Large intestine (tissue), 3 donors: Measurements from ENCODE around the gene GRIN3A. TPM values are rescaled to one million over a fixed set of nuclear protein-coding genes. Genes with fewer than 3 reads are reported as not detected.

ENCODE experiments used
- DNase-seq, 2 donors: peaks; one replicate each; pipeline versions ENCODE4 v3.0.0 to v3.0.0-alpha.2; 2013
- H3K27ac ChIP-seq: one replicate; pipeline ENCODE4 v1.5.1; 2013; ENCODE audit warnings: low read length
- H3K27me3 ChIP-seq: 2 replicates; pipeline ENCODE4 v1.6.1; 2013; ENCODE audit warnings: low read length; ENCODE audit not compliant: control insufficient read depth, insufficient read depth
- H3K36me3 ChIP-seq: 2 replicates; pipeline ENCODE4 v1.6.1; 2013; ENCODE audit warnings: low read length; ENCODE audit not compliant: control insufficient read depth, insufficient read depth
- H3K4me1 ChIP-seq: one replicate; pipeline ENCODE4 v1.6.1; 2013; ENCODE audit warnings: low read length; ENCODE audit not compliant: control insufficient read depth, insufficient read depth
- H3K4me3 ChIP-seq: one replicate; pipeline ENCODE4 v1.5.1; 2013; ENCODE audit warnings: low read length
- H3K9me3 ChIP-seq: one replicate; pipeline ENCODE4 v1.6.1; 2013; ENCODE audit warnings: mild to moderate bottlenecking, low read depth, low read length, moderate library complexity; ENCODE audit not compliant: control insufficient read depth
- WGBS: methylation state at CpG from one replicate; pipeline ENCODE4 v1.1.5; 2013; ENCODE audit warnings: low lambda C conversion rate; ENCODE audit not compliant: insufficient coverage; 5-methylcytosine and 5-hydroxymethylcytosine counted together
- polyA plus RNA-seq: library from polyadenylated mRNA; unstranded; fragments of 120-200 nt; gene quantifications from one replicate; pipeline ENCODE4 v1.2.1, GENCODE V29; 2013

The GRIN3A gene
- polyA plus RNA-seq, 1 donor = 0.30 TPM

DNA sequence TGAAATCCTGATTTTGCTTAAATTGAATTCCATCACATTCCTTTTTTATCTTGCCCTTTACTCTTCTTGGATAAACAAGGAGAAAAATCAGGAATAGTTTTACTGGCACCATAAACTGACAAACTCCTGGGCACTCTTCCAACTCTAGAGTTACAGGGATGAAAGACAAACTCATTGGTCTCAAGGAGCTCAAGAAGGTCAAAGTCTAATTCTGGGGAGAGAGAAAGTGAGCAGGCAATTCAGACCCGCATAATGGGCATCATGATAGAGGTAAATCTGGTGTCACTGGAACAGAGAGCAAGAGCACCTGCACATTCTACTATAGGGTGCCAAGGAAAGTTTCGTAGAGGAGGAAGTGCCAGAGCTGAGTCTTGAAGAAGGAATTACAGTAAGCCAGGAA lies 64.8 kb downstream of the GRIN3A start:
- Histone ChIP-seq H3K9me3 (no peaks in the 10 kb centered on the region), H3K36me3 (no peaks in the 10 kb centered on the region), H3K27ac (no peak overlapping the region), H3K4me1 (peaks cover 10% of the 10 kb centered on the region), H3K4me3 (no peak overlapping the region), H3K27me3 (no peaks in the 10 kb centered on the region)
- 10% methylated on average over 2 of the region's 2 CpGs for WGBS
- DNase-seq = peak; percentile 80 to 93

DNA sequence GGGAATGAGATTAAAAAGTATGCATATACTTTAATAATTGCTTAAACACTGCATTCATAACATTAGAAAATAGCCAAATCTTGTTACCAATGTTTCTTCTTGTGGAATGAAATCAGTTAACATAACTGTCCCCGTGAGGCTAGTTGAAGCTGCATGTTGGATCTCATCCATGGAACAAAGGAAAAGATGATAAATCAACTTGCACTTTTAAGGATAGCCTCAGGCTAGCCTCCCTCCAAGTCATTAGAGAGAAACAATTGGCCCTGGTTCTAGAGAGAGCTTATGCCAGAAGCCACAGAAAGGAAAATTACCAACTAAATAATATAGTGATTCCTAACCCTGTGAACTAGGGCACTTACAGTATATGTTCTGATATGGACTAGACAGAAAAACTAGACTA lies 66.9 kb downstream of the GRIN3A start:
- no peaks in the 10 kb centered on the region for H3K27me3 ChIP-seq
- H3K4me1 ChIP-seq = peaks cover 10% of the 10 kb centered on the region
- no peak for DNase-seq
- H3K27ac ChIP-seq = no peak overlapping the region
- no peaks in the 10 kb centered on the region for H3K9me3 ChIP-seq
- no CpG with 5 or more reads among the region's 1 CpG for WGBS
- no peak overlapping the region for H3K4me3 ChIP-seq
- no peaks in the 10 kb centered on the region for H3K36me3 ChIP-seq

DNA sequence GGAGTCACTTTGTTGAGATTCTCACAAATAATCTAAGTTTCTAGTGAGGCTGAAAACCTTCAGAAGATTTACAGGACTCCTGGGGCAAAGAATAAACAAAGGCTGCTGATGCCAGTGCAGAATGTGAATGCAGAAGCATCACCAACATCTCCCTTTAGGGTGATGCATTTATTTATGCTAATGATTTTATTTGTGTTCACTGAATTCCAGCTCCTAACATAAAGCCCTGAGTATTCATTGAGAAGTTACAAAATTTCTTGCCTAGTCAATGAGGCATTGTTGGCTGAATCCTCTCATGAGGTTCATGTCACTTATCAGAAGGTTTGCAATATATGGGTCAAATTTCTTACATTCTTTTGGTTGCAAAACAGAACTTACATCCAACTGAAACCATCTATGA lies 70.0 kb downstream of the GRIN3A start:
- Histone ChIP-seq H3K27ac (no peak overlapping the region), H3K27me3 (no peaks in the 10 kb centered on the region), H3K9me3 (no peaks in the 10 kb centered on the region), H3K4me3 (no peak overlapping the region), H3K36me3 (no peaks in the 10 kb centered on the region), H3K4me1 (no peaks in the 10 kb centered on the region)
- no peak for DNase-seq

GRCh38 chr9:101664453-101664852 lies 74.0 kb downstream of the GRIN3A start:
- no peaks in the 10 kb centered on the region for H3K4me1 ChIP-seq
- H3K36me3 ChIP-seq = no peaks in the 10 kb centered on the region
- no peaks in the 10 kb centered on the region for H3K27me3 ChIP-seq
- 89% methylated on average over 2 of the region's 2 CpGs for WGBS
- H3K9me3 ChIP-seq = no peaks in the 10 kb centered on the region
- H3K27ac ChIP-seq = no peak overlapping the region
- DNase-seq = no peak
- H3K4me3 ChIP-seq = no peak overlapping the region

GRCh38 chr9:101652601-101653175 lies 85.8 kb downstream of the GRIN3A start:
- WGBS = no CpG with 5 or more reads among the region's 2 CpGs
- H3K27me3 ChIP-seq = peaks cover 10% of the 10 kb centered on the region
- no peaks in the 10 kb centered on the region for H3K4me1 ChIP-seq
- DNase-seq = no peak
- no peak overlapping the region for H3K27ac ChIP-seq
- H3K4me3 ChIP-seq = no peak overlapping the region
- H3K9me3 ChIP-seq = no peaks in the 10 kb centered on the region
- no peaks in the 10 kb centered on the region for H3K36me3 ChIP-seq

- WGBS = no CpG with 5 or more reads among the region's 1 CpG
- Histone ChIP-seq H3K4me1 (no peaks in the 10 kb centered on the region), H3K36me3 (no peaks in the 10 kb centered on the region), H3K27me3 (peaks cover 4% of the 10 kb centered on the region), H3K4me3 (no peak overlapping the region), H3K27ac (no peak overlapping the region), H3K9me3 (no peaks in the 10 kb centered on the region)
- DNase-seq = no peak
These were observed 88.3 kb downstream of the GRIN3A start for GRCh38 chr9:101650142-101650541.

DNA sequence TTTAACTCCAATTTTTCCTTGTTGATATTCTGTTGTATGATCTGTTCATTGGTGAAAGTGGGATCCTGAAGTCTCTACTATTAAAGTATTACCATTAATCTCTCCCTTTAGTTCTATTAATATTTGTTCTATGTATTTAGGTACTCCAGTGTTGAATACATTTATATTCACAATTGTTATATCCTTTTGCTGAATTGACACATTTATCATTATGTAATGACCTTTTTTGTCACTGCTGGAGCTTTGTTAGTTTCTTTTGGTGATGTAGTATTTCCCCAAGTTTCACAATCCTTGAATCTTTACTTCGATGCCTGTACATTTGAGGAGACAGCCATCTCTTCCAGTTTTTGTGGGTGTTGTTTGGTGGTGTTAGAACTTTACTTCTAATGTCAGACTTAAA lies 90.0 kb downstream of the GRIN3A start:
- WGBS = no CpG with 5 or more reads among the region's 1 CpG
- Histone ChIP-seq H3K4me1 (no peaks in the 10 kb centered on the region), H3K36me3 (no peaks in the 10 kb centered on the region), H3K27ac (no peak overlapping the region), H3K27me3 (peaks cover 4% of the 10 kb centered on the region), H3K4me3 (no peak overlapping the region), H3K9me3 (no peaks in the 10 kb centered on the region)
- DNase-seq = no peak

GRCh38 chr9:101639785-101640665 lies 98.4 kb downstream of the GRIN3A start:
- Histone ChIP-seq H3K36me3 (no peaks in the 10 kb centered on the region), H3K4me1 (no peaks in the 10 kb centered on the region), H3K27me3 (no peaks in the 10 kb centered on the region), H3K4me3 (no peak overlapping the region), H3K9me3 (peaks cover 4% of the 10 kb centered on the region), H3K27ac (no peak overlapping the region)
- DNase-seq = no peak
- 100% methylated on average over 1 of the region's 2 CpGs for WGBS

DNA sequence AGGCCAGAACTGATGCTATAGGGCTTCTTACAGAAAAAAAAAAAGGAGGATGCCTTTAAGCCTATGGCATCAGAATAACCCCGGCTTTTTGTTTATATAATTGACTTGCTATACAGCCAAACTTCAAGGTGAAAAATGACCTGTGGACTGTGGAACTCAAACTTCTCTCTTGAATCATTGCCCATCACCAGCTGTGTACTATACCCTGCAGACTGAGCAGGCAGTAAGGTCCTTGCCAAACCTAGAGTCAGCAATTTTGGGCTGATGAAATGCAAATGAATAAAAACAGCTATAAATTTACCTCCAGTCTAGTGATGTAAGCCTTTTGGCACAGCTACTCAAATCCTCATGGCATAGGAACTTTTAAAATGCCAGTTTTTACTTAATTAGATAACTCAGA lies 99.1 kb downstream of the GRIN3A start:
- H3K9me3 ChIP-seq = peaks cover 4% of the 10 kb centered on the region
- no peak for DNase-seq
- WGBS = no CpG with 5 or more reads among the region's 1 CpG

GRCh38 chr9:101636247-101636646 lies 102.2 kb downstream of the GRIN3A start:
- 82% methylated on average over 1 of the region's 3 CpGs for WGBS

More for the DNA sequence above, 99.1 kb downstream of the GRIN3A start:
- Histone ChIP-seq H3K27me3 (no peaks in the 10 kb centered on the region), H3K27ac (no peak overlapping the region), H3K4me1 (no peaks in the 10 kb centered on the region), H3K36me3 (no peaks in the 10 kb centered on the region), H3K4me3 (no peak overlapping the region)

DNA sequence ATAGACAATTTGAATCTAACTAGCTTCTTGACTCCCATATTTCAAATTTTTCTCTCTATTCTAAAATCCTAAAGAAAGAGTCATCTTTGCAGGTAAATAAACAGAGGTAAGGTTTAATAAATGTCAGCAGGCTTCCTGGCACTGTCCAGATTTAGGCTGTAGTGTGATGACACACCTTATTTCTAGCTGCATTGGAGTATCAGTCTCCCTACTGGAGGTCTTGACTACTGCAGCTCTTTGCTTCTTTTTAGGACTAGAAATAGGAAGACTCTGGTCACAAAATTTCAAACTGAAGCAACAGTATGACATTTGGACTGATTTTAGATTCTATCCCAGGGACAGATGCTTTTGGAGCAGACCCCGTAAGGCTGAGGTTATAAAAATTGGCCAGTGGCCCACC lies 103.0 kb downstream of the GRIN3A start:
- no CpG with 5 or more reads among the region's 1 CpG for WGBS
- DNase-seq = no peak
- H3K27me3 ChIP-seq = no peaks in the 10 kb centered on the region
- no peak overlapping the region for H3K4me3 ChIP-seq
- H3K9me3 ChIP-seq = no peaks in the 10 kb centered on the region
- no peaks in the 10 kb centered on the region for H3K36me3 ChIP-seq
- H3K27ac ChIP-seq = no peak overlapping the region
- no peaks in the 10 kb centered on the region for H3K4me1 ChIP-seq

More at GRCh38 chr9:101636247-101636646, 102.2 kb downstream of the GRIN3A start:
- Histone ChIP-seq H3K36me3 (no peaks in the 10 kb centered on the region), H3K4me1 (no peaks in the 10 kb centered on the region), H3K4me3 (no peak overlapping the region), H3K9me3 (no peaks in the 10 kb centered on the region), H3K27me3 (no peaks in the 10 kb centered on the region), H3K27ac (no peak overlapping the region)
- DNase-seq = no peak
